GM18861 (cell line): ENCODE measurements around the gene PER1.
A peak's percentile ranks its signal among the peaks of the same experiment; 100 is the strongest.

ENCODE experiments used
- ATAC-seq: cut with Tn5 transposase; IDR thresholded peaks from one replicate; pipeline ENCODE4 v1.9.1; 2021; ENCODE audit not compliant: unreplicated experiment

The PER1 gene

GRCh38 chr17:8155231-8155995 lies 3.2 kb upstream of the PER1 start:
- ATAC-seq = no peak

DNA sequence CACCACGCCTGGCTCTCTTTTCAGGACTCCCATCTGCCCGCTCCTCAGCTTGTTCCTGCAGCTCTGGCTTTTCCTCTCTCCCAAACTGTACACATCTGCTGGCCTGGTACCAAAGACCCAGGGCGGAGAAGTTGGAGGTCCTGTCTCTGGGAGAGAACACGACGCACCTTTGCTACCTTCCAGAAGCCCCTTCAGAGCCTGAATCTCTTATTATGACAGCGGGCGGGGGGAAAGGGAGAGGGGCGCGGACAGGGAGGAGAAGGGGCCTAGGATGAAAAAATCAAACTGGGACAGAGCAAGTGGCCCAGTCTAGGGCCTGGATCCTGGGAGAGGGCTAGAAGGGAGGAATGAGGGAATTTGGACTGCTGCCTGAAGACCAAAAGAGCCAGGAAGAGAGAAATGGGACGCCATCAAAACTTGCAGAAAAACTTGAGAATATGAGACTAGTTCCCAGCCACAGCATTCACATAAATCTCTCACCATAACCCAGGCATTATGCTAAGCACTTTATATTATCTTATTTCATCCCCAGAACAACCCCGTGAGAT lies 2.5 kb upstream of the PER1 start:
- ATAC-seq = no peak

GRCh38 chr17:8153957-8154607 lies 1.9 kb upstream of the PER1 start:
- ATAC-seq = no peak

DNA sequence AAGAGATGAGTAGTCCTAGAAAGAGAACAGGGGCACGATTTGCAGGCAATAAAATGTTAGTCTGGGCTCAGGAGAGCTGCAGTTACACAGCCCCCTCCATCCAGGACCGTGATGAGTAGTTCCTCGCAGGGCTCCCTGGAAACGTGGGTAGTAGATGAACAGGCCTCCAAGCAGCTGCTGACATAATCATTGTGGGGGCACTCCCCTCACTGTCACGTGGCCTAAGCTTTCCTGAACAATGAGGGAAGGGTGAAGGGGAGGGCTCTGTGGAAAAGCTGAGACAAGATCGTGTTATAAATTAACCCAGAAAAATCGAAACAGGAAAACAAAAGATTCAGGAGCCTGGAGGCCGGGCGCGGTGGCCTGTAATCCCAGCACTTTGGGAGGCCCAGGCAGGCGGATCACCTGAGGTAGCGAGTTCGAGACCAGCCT lies 1.3 kb upstream of the PER1 start:
- no peak for ATAC-seq

DNA sequence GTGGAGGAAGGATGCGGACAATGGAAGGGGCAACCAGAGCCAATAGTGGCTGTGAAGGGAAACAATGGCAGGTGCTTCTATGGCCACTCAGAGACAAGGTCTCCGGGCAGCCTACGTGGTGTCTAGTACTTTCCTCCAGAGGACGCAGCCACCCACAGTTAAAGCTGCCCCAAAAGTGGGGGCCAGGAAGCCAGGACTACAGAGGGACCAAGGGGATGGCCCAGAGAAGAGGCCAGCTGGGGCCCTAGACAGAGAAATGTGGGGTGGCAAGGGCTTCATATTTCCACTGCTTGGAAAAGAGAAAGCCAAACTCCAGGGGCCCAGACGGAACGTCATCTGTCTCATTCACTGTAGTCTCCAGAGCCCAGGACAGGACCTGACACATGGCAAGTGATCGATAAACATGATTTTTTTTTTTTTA lies 837 bp upstream of the PER1 start:
- no peak for ATAC-seq

GRCh38 chr17:8151641-8152111 lies 528 bp downstream of the PER1 start:
- ATAC-seq = no peak

- ATAC-seq = peak; percentile 40
Observed at GRCh38 chr17:8151120-8151640, 1.0 kb downstream of the PER1 start.

DNA sequence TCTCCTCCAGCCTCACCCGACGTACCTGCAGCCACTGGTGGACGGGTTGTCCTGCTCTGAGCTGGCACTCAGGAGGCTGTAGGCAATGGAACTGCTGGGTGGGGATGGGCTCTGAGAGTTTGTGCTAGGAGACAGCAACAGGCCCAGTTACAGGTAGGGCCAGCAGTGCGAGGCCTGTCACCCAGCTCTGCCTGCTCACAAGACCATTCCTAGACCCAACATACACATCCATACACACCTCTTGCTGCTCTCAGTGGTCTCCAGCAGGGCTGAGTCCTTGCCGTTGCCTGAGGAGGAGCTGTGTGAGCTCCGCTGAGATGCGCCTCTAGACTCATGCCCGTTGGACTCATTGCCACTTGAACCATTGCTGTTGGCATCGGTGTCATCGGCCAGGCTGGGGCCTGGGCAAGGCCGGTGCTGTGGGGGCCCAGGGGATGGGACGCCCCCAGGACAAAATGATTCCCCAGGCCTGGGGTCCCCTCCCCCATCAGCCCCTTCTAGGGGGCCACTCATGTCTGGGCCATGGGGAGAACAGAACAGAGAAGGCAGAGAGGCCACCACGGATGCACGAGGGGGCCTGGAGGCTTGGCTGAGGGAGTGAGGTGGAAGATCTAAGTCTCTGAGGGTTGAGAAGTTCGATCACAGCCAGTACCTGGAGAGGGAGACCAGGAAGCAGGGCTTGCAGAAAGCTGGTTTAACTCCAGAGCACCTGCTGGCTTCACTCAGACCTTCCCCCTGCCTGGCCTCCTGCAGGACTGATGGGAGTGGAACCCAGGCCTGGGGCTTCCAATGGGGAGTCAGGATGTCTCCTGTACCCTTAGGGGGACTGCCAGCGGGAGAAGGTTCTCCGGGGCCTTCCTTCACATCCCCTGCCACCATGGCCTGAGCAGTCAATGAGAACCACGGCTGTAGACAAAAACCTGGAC lies 1.7 kb downstream of the PER1 start:
- no peak for ATAC-seq

- ATAC-seq = no peak
Observed at GRCh38 chr17:8149419-8150193, 2.6 kb downstream of the PER1 start.

GRCh38 chr17:8148560-8148959 lies 3.6 kb downstream of the PER1 start:
- no peak for ATAC-seq

DNA sequence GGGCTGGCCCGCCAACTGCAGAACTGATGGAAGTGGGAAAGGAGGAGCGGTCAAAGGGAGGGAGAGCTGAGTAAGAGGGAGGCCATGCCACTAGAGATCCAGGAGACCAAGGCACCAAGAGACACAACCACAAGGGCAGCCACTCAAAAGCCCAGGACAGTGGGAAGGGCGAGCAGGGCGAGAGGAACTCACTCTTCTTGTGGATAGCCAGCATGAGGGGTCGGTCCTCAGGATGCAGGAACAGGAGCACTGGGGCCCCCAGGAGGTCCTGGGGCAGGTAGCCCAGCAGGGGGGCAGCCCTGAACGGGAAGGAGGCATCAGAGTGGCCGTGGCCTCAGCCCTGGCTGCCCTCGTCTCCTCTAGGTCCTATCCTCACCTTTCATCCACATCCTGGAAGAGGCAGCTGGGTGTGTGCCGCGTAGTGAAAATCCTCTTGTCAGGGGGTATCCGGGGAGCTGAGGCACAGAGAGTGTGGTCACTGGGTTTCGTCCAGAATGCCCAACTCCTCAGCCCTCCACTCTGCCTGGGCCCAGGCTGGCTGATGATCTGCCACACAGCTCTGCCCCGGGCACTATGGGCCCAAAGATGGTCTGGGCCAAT lies 4.3 kb downstream of the PER1 start:
- no peak for ATAC-seq

- ATAC-seq = no peak
Observed at GRCh38 chr17:8147141-8147804, 4.9 kb downstream of the PER1 start.

DNA sequence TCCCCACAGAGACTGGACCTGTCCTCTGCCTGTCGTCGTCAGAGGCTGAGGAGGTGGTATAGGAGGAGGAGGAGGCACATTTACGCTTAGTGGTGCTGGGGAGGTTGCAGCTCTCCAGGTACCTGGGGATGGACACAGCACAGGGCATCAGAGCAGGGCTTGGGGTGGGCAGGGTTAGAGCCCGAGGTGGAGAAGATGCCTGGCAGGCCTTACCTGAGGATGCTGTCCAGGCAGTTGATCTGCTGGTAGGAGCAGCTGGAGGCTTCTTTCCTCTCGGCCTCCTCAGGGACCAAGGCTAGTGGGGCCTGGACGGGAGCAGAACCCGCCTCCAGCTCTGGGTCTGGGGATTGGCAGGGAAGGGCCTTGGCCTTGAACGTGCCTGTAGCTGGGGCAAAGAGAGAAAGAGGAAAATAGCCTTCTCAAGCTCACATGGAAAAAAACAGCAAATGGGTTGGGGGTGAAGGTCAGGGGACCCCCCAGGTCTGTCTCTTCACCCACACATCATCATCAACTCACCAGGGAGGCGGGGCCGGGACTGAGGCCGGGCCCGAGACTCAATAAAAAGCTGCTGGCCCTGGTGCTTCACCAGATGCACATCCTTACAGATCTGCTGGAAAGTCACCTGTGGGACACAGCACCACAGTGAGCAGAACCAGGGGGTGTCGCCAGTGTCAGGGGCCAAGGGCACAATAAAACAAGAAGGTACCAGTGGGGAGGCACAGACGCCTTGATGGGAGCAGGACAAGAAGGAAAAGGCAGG lies 5.6 kb downstream of the PER1 start:
- ATAC-seq = no peak

DNA sequence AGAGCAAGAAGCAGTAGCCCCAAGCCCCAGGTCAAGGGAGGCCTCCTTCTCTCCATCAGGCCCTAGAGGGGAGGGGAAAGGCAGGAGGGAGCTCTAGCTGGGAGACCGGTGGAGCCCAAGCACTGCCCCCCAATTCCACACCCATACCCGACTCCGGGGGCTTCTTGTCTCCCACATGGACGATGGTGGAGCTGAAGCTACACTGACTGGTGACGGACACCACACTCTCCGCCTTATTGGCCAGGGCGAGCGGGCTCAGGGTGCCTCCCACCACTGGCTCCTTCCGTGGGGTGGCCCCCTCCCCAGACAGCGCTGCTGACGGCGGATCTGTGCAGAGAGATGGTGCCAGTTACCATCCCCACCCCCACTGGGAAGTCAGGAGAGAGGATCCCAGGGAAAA lies 6.4 kb downstream of the PER1 start:
- ATAC-seq = no peak

DNA sequence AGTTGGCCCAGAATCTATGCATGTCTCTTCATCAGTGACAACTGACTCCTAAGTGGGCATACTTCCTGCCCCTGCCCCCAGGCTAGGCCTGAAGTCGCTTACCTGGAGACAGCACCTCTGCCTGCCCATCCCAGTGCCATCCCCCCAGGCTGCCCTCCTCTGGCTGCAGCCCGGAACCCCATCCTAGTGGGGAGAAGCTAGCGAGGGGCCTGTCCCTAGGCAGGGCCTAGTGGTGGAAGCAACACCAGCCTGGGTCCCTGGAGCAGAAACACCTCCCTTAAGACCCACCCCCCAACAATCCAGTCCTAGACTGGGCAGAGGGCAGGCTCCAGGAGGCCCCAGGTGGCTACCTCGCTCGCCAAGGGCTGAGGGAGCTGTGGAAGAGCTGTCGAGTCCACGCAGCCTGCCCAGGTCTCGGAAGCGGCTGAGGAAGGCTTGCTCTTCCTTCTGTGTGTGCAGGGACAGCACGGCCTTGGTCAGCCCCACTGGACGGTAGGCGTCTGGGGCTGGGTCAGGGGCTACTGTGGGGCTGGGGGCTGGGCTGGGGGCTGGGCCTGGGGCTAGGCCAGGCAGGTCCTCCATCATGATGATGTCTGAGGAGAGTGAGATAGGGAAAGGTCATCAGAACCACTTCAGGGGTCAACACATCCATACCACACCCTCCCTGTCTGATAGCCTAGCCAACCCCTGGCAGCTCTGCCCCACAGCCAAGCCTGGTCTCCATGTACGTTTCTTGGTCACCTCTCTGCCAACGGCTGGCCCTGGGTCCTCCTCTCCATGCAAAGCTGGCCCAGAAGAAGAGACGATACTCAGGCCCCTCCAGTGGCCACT lies 7.6 kb downstream of the PER1 start:
- ATAC-seq = no peak

DNA sequence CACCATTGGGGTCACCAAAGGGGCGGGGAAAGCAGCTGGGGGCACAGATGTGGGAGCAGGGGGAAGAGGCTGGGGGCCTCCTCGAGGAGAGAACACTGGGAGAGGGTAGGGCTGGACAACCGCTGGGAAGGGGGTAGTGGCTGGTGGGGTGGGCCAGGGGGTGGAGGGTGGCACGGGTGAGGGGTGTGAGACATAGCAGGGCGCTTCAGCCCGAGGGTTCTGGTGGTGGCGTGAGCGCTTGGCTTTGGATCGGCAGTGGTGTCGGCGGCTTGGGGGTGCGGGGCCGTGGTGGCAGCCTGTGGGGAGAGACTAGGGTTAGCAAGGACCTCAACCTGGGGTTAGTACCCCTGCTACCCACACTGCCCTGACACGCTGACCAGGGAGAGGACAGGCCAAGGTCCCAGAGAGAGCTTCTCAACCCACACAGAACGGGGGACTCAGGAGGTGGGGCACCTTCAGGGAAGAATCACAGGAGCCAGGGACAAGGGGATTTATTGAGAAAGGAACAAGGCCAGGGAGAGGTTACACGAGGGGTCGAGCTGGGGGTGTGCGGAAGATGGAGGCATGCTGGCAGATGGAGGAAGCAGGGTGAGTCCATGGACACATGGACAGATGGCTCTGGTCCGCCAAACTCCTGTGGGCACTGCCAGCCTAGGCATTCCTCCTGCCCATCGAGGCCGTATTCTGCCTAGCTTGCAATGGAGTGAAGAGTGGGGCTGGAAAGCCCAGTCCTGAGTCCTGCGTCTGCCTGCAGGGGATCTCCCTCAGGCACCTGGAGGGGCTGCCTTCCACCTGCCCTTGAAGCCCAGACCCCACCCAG lies 8.4 kb downstream of the PER1 start:
- no peak for ATAC-seq
